Ascending aorta (tissue), 2 donors: Measurements from ENCODE around the gene CD52. TPM values are rescaled to one million over a fixed set of nuclear protein-coding genes. Genes with fewer than 3 reads are reported as not detected.

Source experiments
- DNase-seq, 2 donors: peaks; one replicate each; pipeline ENCODE4 v3.0.0-alpha.2; 2019; ENCODE audit warnings: low spot score in 2 of 2
- H3K27ac ChIP-seq, 2 donors: fragments of 200-600 bp; sonication (generic); one replicate each; pipeline ENCODE4 v1.5.1; 2016 to 2017; ENCODE audit warnings: mild to moderate bottlenecking in 1 of 2
- H3K27me3 ChIP-seq: fragments of 200-600 bp; sonication (generic); one replicate; pipeline ENCODE4 v1.5.1; 2017
- H3K36me3 ChIP-seq, 2 donors: fragments of 200-600 bp; sonication (generic); one replicate each; pipeline ENCODE4 v1.5.1; 2016
- H3K4me1 ChIP-seq, 2 donors: fragments of 200-600 bp; sonication (generic); one replicate each; pipeline ENCODE4 v1.5.1; 2016 to 2017; ENCODE audit warnings: mild to moderate bottlenecking in 1 of 2
- H3K4me3 ChIP-seq, 2 donors: fragments of 200-600 bp; sonication (generic); one replicate each; pipeline ENCODE4 v1.5.1; 2016 to 2017; ENCODE audit warnings: mild to moderate bottlenecking in 1 of 2
- H3K9me3 ChIP-seq, 2 donors: fragments of 200-600 bp; sonication (generic); one replicate each; pipeline ENCODE4 v1.5.1; 2016
- CTCF ChIP-seq, 3 experiments: fragments of 200-600 bp in 2 of 3; fragments of 450-650 bp in 1 of 3; sonication (generic) in 2 of 3; IDR thresholded peaks; one replicate each; pipeline ENCODE4 v1.5.1; 2016 to 2019; ENCODE audit warnings: antibody characterized with exemption in 3 of 3, mild to moderate bottlenecking in 1 of 3, moderate library complexity in 1 of 3
- intact Hi-C: fragments of 100-400 bp; cut with DNase I; formaldehyde crosslinking; loops from one replicate; pipeline ENCODE4 v1.15.1; 2023
- total RNA-seq: library from RNA; depleted of rRNA; stranded (reverse); fragments of >200 nt; gene quantifications from one replicate; pipeline ENCODE4 v1.1.0, GENCODE V29; 2016

Gene CD52
- total RNA-seq, 1 donor from 2014 or later = not detected

- DNase-seq = no peak
- Histone ChIP-seq H3K4me3 (no peak overlapping the region), H3K9me3 (no peaks in the 10 kb centered on the region), H3K4me1 (peaks cover 3 to 9% of the 10 kb centered on the region in 2 donors), H3K36me3 (no peaks in the 10 kb centered on the region), H3K27ac (no peak overlapping the region), H3K27me3 (peaks cover 6% of the 10 kb centered on the region)
- intact Hi-C loops = no loop called here
- TF ChIP-seq CTCF (IDR thresholded peaks at IDR 0.05) = no peak
These were observed 20.9 kb downstream of the CD52 start for GRCh38 chr1:26338670-26339069.

- TF ChIP-seq CTCF (IDR thresholded peaks at IDR 0.05) = no peak
- no peak overlapping the region for H3K27ac ChIP-seq
- no peak for DNase-seq
- intact Hi-C loops = no loop called here
- H3K36me3 ChIP-seq = no peaks in the 10 kb centered on the region
- peaks cover 3 to 9% of the 10 kb centered on the region in 2 donors for H3K4me1 ChIP-seq
- H3K9me3 ChIP-seq = no peaks in the 10 kb centered on the region
- no peaks in the 10 kb centered on the region for H3K27me3 ChIP-seq
- no peak overlapping the region for H3K4me3 ChIP-seq
These were observed 22.3 kb downstream of the CD52 start for GRCh38 chr1:26340047-26340481.

GRCh38 chr1:26344147-26344920, 26.6 kb downstream of the CD52 start:
- no peak for DNase-seq
- intact Hi-C loops = no loop called here
- Histone ChIP-seq H3K36me3 (no peaks in the 10 kb centered on the region), H3K9me3 (no peaks in the 10 kb centered on the region), H3K4me3 (no peak overlapping the region), H3K27me3 (no peaks in the 10 kb centered on the region), H3K27ac (no peak overlapping the region), H3K4me1 (no peaks in the 10 kb centered on the region)
- TF ChIP-seq CTCF (IDR thresholded peaks at IDR 0.05) = no peak

GRCh38 chr1:26345718-26346117, 28.0 kb downstream of the CD52 start:
- Histone ChIP-seq H3K4me3 (no peak overlapping the region), H3K4me1 (no peaks in the 10 kb centered on the region), H3K27ac (no peak overlapping the region), H3K27me3 (no peaks in the 10 kb centered on the region), H3K9me3 (no peaks in the 10 kb centered on the region), H3K36me3 (no peaks in the 10 kb centered on the region)
- no peak for TF ChIP-seq CTCF (IDR thresholded peaks at IDR 0.05)
- intact Hi-C loops = no loop called here
- DNase-seq = no peak

GRCh38 chr1:26346274-26347033, 28.7 kb downstream of the CD52 start:
- no peak for DNase-seq
- Histone ChIP-seq H3K4me3 (no peak overlapping the region), H3K27ac (no peak overlapping the region), H3K4me1 (no peaks in the 10 kb centered on the region), H3K27me3 (no peaks in the 10 kb centered on the region), H3K36me3 (no peaks in the 10 kb centered on the region), H3K9me3 (no peaks in the 10 kb centered on the region)
- intact Hi-C loops = no loop called here
- no peak for TF ChIP-seq CTCF (IDR thresholded peaks at IDR 0.05)
